Activated T-helper 1 cell treated with anti-CD3 and anti-CD28 coated beads, Interleukin-12 subunit alpha, Interleukin-12 subunit beta, Interleukin-2, Interleukin-4 antibody, amounts not matched to agents 30 ng/mL and 10 ng/mL and 1 ng/mL, durations not matched to agents 14 hours and 24 hours and 36 hours (primary cell): ENCODE data around the gene TMEM33. TPM values are rescaled to one million over a fixed set of nuclear protein-coding genes. Genes with fewer than 3 reads are reported as not detected.
A peak's percentile ranks its signal among the peaks of the same experiment; 100 is the strongest.
"Not testable (repeated sequence)": the region's sequence is repeated elsewhere in the genome, so short reads cannot be mapped to it uniquely, and the experiment has no call there.

Experiments used
- DNase-seq: peaks from one replicate; pipeline ENCODE4 v3.0.0; 2021; ENCODE audit warnings: low spot score
- H3K27ac Mint-ChIP-seq: one replicate; pipeline ENCODE4 v1.8.0; 2021; ENCODE audit warnings: mild to moderate bottlenecking, mixed read lengths
- H3K27me3 Mint-ChIP-seq: one replicate; pipeline ENCODE4 v1.8.0; 2022; ENCODE audit warnings: mild to moderate bottlenecking, moderate library complexity, mixed read lengths; ENCODE audit not compliant: insufficient read depth
- H3K36me3 Mint-ChIP-seq: one replicate; pipeline ENCODE4 v1.8.0; 2021; ENCODE audit warnings: low read depth, mixed read lengths
- H3K4me1 Mint-ChIP-seq: one replicate; pipeline ENCODE4 v1.8.0; 2021; ENCODE audit warnings: low read depth, mixed read lengths
- H3K4me3 Mint-ChIP-seq: one replicate; pipeline ENCODE4 v1.8.0; 2021; ENCODE audit warnings: mild to moderate bottlenecking, moderate library complexity, mixed read lengths
- H3K9me3 Mint-ChIP-seq: one replicate; pipeline ENCODE4 v1.8.0; 2021; ENCODE audit warnings: mixed read lengths
- intact Hi-C: fragments of 100-400 bp; cut with micrococcal nuclease; formaldehyde crosslinking; loops from one replicate; pipeline ENCODE4 v1.15.1; 2024
- total RNA-seq: library from RNA; stranded (reverse); gene quantifications from 2 replicates; pipeline ENCODE4 v1.2.3, GENCODE V29; 2022

Gene TMEM33
- total RNA-seq, 1 donor from 2014 or later, result 97.8 TPM

DNA sequence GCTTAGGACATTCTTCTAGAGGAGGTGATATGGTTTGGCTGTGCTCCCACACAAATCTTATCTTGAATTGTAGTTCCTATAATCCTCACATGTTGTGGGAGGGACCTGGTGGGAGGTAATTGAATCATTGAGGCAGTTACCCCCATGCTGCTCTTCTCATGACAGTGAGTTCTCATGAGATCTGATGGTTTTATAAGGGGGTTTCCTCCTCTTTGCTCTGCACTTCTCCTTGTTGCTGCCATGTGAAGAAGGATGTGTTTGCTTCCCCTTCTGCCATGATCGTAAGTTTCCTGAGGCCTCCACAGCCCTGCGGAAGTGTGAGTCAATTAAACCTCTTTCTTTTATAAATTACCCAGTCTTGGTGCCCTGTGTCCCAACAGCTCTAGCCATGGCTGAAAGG, 14.8 kb upstream of the TMEM33 start:
- H3K4me3 Mint-ChIP-seq, H3K36me3 Mint-ChIP-seq, intact Hi-C loops, DNase-seq, H3K27ac Mint-ChIP-seq, H3K27me3 Mint-ChIP-seq, H3K4me1 Mint-ChIP-seq: not testable (repeated sequence)
- peaks cover 19% of the 10 kb centered on the region for H3K9me3 Mint-ChIP-seq

DNA sequence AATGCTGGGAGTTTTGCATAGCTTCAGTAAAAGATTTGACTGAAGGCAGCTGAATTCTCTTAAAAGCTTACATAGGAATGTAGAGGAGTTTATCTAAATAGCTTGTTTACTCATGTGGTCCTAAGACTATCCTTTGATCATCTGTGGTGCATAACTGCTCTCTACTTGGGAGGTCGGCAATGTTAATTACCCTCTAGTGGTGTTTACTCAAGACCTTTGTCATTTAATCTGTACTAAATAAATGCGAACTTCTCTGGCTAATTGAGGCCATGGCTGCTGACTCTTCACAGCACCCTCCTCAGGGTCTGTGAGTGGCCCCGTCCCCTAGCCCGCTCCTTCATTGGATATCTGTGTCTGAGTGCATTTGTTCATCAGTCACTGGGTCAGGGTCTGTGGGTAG, 13.8 kb upstream of the TMEM33 start:
- DNase-seq, result no peak
- intact Hi-C loops, result no loop called here
- Mint-ChIP-seq H3K9me3 (peaks cover 19% of the 10 kb centered on the region), H3K36me3 (no peaks in the 10 kb centered on the region), H3K27ac (no peak overlapping the region), H3K4me1 (no peaks in the 10 kb centered on the region), H3K27me3 (peaks cover 6% of the 10 kb centered on the region), H3K4me3 (no peak overlapping the region)

DNA sequence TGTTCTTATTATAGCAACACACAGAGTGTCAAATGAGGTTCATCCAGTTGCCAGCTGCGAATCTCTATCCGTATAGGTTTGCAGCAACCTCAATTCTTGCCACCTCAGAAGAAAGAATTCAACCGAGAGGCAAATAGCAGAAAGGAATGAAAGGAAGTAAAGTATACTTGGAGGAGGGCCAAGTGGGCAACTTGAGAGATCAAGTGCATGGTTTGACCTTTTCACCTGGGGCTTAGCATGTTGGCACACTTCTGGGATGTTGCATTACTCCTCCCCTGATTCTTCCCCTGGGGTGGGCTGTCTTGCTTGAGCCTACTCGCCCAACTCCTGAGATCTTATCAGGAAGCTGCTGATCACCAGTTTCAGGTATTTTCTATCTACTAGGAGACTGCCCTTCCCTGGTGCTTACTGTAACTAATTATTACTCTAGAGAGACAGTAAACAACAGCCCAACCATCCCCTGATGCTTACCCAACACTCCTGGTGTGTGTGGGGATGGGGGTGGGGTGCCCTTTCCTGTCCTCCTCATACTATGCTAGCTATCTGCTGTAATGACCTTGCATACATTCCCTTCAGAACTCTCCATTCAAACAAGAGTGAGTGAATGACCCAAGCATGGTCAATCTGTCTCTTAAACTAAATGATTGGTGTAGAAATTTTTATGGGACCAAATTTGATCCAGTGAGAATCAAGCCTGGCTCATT, 7.3 kb upstream of the TMEM33 start:
- DNase-seq, result no peak
- H3K4me3 Mint-ChIP-seq, result no peak overlapping the region
- intact Hi-C loops, result no loop called here
- no peak overlapping the region for H3K27ac Mint-ChIP-seq
- peaks cover 17% of the 10 kb centered on the region for H3K27me3 Mint-ChIP-seq
- H3K36me3 Mint-ChIP-seq, result no peaks in the 10 kb centered on the region
- H3K4me1 Mint-ChIP-seq, result peaks cover 10% of the 10 kb centered on the region
- peaks cover 3% of the 10 kb centered on the region for H3K9me3 Mint-ChIP-seq

DNA sequence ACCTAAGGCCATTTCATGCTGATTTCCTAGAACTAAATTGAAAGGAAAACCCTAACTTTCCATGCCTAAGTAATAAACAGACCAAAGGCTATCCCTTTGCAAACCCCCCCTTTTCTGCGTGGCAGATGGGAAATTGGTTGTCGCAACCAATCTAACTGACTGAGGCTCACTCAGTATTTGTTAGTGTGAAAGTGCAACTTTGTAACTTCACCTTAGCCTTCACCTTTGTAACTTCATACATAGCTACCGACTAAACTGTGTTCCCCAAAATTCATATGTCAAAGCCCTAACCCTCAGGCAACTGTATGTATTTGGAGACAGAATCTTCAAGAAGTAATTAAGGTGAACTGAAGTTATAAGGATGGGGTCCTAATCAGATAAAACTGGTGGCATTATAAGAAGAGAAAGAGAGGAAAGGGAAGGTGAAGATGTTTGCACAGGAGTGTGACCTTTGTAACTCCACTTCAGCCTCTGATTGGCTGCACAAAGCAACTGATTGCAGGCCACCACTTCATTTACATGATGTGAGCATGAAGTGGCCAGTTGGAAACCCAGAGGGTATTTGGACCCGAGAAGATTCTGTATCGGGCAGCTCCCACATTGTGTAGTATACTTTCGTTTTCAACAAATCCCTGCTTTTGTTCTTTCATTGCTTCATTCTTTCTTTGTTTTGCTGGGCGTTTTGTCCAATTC, 4.9 kb upstream of the TMEM33 start:
- intact Hi-C loops, result loop anchor here (10.0 kb wide), 1 partner anchor 725 kb away; the partner anchor contains the start of gene ATP8A1
- peaks cover 6% of the 10 kb centered on the region for H3K36me3 Mint-ChIP-seq
- H3K4me1 Mint-ChIP-seq, result peaks cover 20% of the 10 kb centered on the region
- no peak overlapping the region for H3K4me3 Mint-ChIP-seq
- no peak for DNase-seq
- peaks cover 12% of the 10 kb centered on the region for H3K27me3 Mint-ChIP-seq
- H3K27ac Mint-ChIP-seq, result no peak overlapping the region
- H3K9me3 Mint-ChIP-seq, result peaks cover 6% of the 10 kb centered on the region

DNA sequence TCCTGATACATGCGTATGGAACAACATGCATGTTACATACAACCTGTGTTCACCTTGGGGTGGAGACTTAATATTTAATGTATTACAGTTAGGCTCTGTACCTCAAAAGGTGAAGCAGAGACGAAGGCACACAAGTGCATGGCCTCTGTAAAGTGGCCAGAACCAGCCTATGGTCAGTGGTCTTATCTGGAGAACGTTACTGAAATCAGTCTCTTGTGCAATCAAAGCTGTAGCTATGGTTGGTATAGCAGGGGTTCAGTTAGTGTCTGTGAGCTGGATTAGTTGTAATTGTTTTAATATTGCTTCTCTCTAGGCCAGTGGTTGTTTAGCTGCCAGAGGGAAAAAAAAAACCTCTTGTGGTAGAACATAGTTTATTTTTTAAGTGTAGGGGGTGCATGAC, 2.2 kb upstream of the TMEM33 start:
- Mint-ChIP-seq H3K27me3 (peaks cover 5% of the 10 kb centered on the region), H3K9me3 (peaks cover 6% of the 10 kb centered on the region), H3K4me3 (no peak overlapping the region), H3K36me3 (peaks cover 18% of the 10 kb centered on the region), H3K27ac (no peak overlapping the region), H3K4me1 (peaks cover 41% of the 10 kb centered on the region)
- DNase-seq, result no peak
- intact Hi-C loops, result loop anchor here (10.0 kb wide), 1 partner anchor 722 kb away; the partner anchor contains the start of gene ATP8A1

DNA sequence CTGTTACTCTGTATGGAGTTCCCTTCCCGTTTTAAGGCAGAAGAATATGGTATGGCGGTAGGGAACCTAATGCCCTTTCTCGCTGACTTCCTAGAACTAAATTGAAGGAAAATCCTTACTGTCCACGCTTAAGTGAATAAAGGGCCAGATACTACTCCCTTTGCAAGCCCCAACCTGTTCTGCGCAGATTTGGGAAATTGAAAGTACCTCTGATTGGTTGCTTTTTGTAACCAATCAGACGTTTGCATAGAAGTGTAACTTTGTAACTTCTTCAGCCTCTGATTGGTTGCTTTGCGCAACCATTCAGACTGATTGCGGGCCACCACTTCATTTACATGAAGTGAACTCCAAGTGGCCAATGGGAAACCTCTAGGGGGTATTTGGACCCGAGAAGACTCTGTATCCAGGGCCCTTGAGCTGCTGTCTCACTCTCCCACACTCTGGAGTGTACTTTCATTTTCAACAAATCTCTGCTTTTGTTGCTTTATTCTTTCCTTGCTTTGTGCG, 1.2 kb upstream of the TMEM33 start:
- intact Hi-C loops, result loop anchor here (10.0 kb wide), 1 partner anchor 721 kb away; the partner anchor contains the start of gene ATP8A1
- Mint-ChIP-seq H3K4me3 (peak overlapping the region; percentile 99), H3K27ac (peak overlapping the region; percentile 93), H3K27me3 (no peaks in the 10 kb centered on the region), H3K9me3 (peaks cover 6% of the 10 kb centered on the region), H3K4me1 (peaks cover 50% of the 10 kb centered on the region), H3K36me3 (peaks cover 24% of the 10 kb centered on the region)
- DNase-seq, result no peak

DNA sequence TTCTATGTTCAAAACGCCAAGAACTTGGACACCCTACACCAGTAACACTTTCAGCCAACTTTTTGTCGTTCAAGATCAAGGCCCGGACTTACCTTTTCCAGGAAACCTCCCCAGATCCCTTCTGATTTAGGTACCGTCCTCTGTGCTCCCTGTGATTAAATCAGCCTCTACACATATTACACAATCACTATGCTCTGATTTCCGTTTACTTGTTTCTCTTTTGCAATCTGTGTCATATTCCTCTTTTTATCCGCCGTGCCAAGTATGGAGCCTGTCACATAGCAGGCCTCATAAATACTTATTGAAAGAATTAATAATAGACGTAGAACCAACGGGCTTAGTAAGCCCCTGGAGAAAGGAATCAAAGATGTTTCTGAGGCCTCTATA, 722 bp upstream of the TMEM33 start:
- Mint-ChIP-seq H3K4me3 (peak overlapping the region; percentile 99), H3K4me1 (peaks cover 54% of the 10 kb centered on the region), H3K36me3 (peaks cover 28% of the 10 kb centered on the region), H3K27ac (peak overlapping the region; percentile 93), H3K9me3 (peaks cover 6% of the 10 kb centered on the region), H3K27me3 (no peaks in the 10 kb centered on the region)
- intact Hi-C loops, result loop anchor here (10.0 kb wide), 1 partner anchor 720 kb away; the partner anchor contains the start of gene ATP8A1
- DNase-seq, result no peak

DNA sequence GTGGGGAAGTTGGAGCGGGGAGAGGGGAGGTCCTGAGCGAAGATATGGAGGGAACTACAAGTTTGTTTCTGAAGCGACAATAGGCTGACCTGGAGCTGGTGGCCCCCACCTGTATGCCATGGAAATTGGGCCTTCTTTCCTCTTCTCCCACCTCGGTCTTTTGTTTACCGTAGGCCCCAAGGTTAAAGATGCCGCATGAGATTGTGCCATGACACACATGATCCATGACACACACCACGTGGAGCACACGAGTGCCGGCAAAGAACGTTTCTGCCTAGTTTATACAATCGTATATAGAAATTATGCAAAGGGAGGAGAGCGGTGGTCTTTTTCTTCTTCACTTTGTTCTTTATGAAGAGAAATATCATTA, 408 bp downstream of the TMEM33 start:
- Mint-ChIP-seq H3K36me3 (peaks cover 33% of the 10 kb centered on the region), H3K27me3 (no peaks in the 10 kb centered on the region)

DNA sequence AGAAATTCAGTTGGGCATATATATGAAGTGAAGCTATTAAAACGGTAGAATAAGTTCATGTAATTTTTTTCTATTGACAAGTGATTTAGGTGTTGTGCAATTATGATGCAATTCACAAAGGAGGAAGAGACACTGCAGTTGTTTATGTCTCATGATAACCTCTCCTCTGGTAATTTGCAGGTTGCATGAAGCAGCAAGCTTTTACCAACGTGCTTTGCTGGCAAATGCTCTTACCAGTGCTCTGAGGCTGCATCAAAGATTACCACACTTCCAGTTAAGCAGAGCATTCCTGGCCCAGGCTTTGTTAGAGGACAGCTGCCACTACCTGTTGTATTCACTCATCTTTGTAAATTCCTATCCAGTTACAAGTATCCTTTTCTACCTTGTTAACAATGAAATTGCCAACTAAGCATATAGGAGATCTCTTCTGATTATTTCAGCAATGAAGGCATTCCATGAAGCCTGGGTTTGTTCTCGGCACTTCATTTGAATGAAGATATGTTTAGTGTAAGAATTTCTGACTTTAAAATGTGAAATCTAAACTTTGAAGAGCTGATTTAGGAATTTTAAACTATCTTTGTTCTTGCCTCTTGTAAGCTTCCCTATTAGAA, 3.9 kb downstream of the TMEM33 start:
- no peak for DNase-seq
- H3K27ac Mint-ChIP-seq, result no peak overlapping the region
- H3K27me3 Mint-ChIP-seq, result no peaks in the 10 kb centered on the region
- H3K9me3 Mint-ChIP-seq, result peaks cover 6% of the 10 kb centered on the region
- no peak overlapping the region for H3K4me3 Mint-ChIP-seq
- H3K36me3 Mint-ChIP-seq, result peaks cover 48% of the 10 kb centered on the region
- H3K4me1 Mint-ChIP-seq, result peaks cover 56% of the 10 kb centered on the region
- intact Hi-C loops, result loop anchor here (5.0 to 10.0 kb wide), 2 partner anchors 716 to 1032 kb away; partner anchors contain the start of gene ATP8A1

More for the DNA sequence above, 408 bp downstream of the TMEM33 start:
- H3K4me3 Mint-ChIP-seq, result peak overlapping the region; percentile 99
- H3K9me3 Mint-ChIP-seq, result peaks cover 6% of the 10 kb centered on the region
- H3K27ac Mint-ChIP-seq, result peak overlapping the region; percentile 93
- intact Hi-C loops, result loop anchor here (1.0 to 10.0 kb wide), 3 partner anchors 55 to 1028 kb away; partner anchors contain the start of genes ATP8A1 and SLC30A9
- peaks cover 59% of the 10 kb centered on the region for H3K4me1 Mint-ChIP-seq
- no peak for DNase-seq

DNA sequence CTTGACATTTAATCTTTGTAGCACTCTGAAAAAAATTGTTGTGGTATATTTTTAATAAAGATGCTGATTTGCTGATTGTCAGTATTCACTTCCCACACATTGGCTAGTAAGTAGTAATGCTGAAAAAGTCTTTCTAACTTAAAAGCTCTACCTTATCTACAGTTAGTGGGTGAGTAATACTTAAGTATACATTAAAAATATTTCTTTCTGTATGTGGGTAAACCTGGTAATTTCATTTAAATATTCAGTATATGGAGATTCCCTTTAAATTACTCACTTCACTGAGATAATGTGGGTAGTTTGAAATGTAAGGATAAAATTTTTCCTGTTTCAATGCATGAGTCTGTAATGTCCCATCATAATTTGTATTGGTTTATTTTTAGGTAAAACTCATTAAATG, 5.6 kb downstream of the TMEM33 start:
- H3K27me3 Mint-ChIP-seq, result no peaks in the 10 kb centered on the region

DNA sequence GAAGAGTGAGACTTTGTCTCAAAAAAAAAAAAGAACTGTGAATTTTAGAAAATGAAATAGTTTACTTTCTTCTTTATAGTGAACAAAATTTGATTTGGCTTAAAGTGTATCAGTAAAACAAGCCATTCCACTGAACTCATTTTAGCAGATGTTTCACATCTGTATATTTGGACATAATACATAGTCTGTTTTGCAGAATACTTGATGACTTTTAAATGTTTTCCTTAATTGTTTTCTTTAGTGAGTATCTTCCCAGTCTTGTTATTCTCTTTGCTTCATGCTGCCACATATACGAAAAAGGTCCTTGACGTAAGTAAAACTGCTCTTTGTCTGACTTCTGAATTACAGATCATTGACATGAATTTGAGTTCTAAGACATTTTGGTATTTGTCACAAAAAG, 8.3 kb downstream of the TMEM33 start:
- peaks cover 21% of the 10 kb centered on the region for H3K4me1 Mint-ChIP-seq
- intact Hi-C loops, result no loop called here
- H3K4me3 Mint-ChIP-seq, result no peak overlapping the region
- H3K27me3 Mint-ChIP-seq, result no peaks in the 10 kb centered on the region
- no peak for DNase-seq
- no peaks in the 10 kb centered on the region for H3K9me3 Mint-ChIP-seq
- H3K36me3 Mint-ChIP-seq, result peaks cover 35% of the 10 kb centered on the region
- H3K27ac Mint-ChIP-seq, result no peak overlapping the region

More for the DNA sequence above, 5.6 kb downstream of the TMEM33 start:
- Mint-ChIP-seq H3K4me1 (peaks cover 42% of the 10 kb centered on the region), H3K4me3 (no peak overlapping the region), H3K9me3 (no peaks in the 10 kb centered on the region), H3K36me3 (peaks cover 41% of the 10 kb centered on the region), H3K27ac (no peak overlapping the region)
- no peak for DNase-seq
- intact Hi-C loops, result no loop called here

DNA sequence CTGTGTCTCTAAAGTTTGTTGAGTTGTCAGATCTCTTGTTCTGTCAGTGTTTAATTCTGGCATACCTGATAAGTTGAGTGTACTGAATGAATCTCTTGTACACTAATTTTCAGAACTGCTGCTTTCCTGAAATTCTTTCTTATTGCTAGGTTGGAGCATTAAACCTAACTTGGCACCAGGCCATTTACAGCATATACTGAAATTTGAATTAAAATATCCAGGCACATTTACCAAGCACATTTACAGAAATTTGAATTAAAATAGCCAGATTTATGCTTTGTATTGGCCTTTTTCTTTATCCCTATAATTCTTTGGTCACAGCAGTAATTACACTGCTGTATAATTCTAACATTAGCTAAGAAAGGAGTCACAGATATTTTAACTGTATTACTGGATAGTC, 8.9 kb downstream of the TMEM33 start:
- Mint-ChIP-seq H3K27ac (no peak overlapping the region), H3K9me3 (no peaks in the 10 kb centered on the region), H3K4me1 (peaks cover 18% of the 10 kb centered on the region), H3K27me3 (no peaks in the 10 kb centered on the region), H3K36me3 (peaks cover 32% of the 10 kb centered on the region), H3K4me3 (no peak overlapping the region)
- intact Hi-C loops, result no loop called here
- DNase-seq, result no peak

DNA sequence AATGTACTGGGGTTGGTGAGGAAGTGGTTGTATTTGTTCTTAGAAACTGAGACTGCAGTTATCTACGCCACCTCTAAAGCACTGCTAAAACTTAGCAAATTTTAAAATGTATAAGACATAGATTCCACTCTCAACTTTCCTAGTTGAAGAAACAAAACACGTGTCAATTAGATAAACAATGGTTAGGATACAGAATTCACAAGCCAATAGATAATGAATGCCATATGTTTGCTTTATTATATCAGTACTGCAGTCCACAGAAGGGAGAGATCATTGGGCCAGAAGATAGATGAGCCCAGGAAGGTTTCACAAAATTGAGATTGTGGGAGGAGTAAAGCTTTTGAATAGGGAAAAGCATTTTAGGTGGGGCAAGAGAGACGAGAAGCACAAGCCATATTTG, 14.3 kb downstream of the TMEM33 start:
- peaks cover 39% of the 10 kb centered on the region for H3K36me3 Mint-ChIP-seq

More for the DNA sequence above, 14.3 kb downstream of the TMEM33 start:
- Mint-ChIP-seq H3K27ac (no peak overlapping the region), H3K9me3 (no peaks in the 10 kb centered on the region), H3K4me1 (peaks cover 16% of the 10 kb centered on the region), H3K4me3 (no peak overlapping the region), H3K27me3 (no peaks in the 10 kb centered on the region)
- intact Hi-C loops, result no loop called here
- DNase-seq, result no peak
